SK-N-SH treated with all-trans-retinoic acid at 6 μM for 48 hours (cell line): Measurements from ENCODE around the gene BCAR1.

ENCODE experiments used
- ATAC-seq: fragments of 200-7000 bp; cut with Tn5 transposase; 3 replicates; pipeline ENCODE4 v1.9.1; 2020; ENCODE audit warnings: mild to moderate bottlenecking, moderate library complexity
- ARNTL ChIP-seq: fragments of 450-650 bp; formaldehyde crosslinking; IDR thresholded peaks from 2 replicates; pipeline ENCODE4 v1.5.0; 2020; ENCODE audit warnings: low read depth, mild to moderate bottlenecking, moderate library complexity, borderline replicate concordance
- BACH2 ChIP-seq: fragments of 250-450 bp; sonication (Bioruptor Pico); IDR thresholded peaks from 2 replicates; pipeline ENCODE4 v1.9.0; 2021; ENCODE audit warnings: mild to moderate bottlenecking, borderline replicate concordance
- CREB5 ChIP-seq: fragments of 250-450 bp; sonication (Bioruptor Pico); IDR thresholded peaks from 2 replicates; pipeline ENCODE4 v1.5.1; 2020; ENCODE audit warnings: low read depth, mild to moderate bottlenecking, moderate library complexity
- CSDC2 ChIP-seq: fragments of 250-450 bp; sonication (Bioruptor Pico); IDR thresholded peaks from 2 replicates; pipeline ENCODE4 v1.5.0; 2020; ENCODE audit warnings: mild to moderate bottlenecking, moderate library complexity
- CSRNP3 ChIP-seq: fragments of 250-450 bp; sonication (Bioruptor Pico); IDR thresholded peaks from 2 replicates; pipeline ENCODE4 v1.5.1; 2021; ENCODE audit warnings: mild to moderate bottlenecking, moderate library complexity
- ESRRG ChIP-seq: fragments of 250-450 bp; sonication (Bioruptor Pico); IDR thresholded peaks from 2 replicates; pipeline ENCODE4 v1.6.1; 2021; ENCODE audit warnings: mild to moderate bottlenecking
- GLIS3 ChIP-seq: fragments of 250-450 bp; sonication (Bioruptor Pico); IDR thresholded peaks from 2 replicates; pipeline ENCODE4 v1.5.0; 2020; ENCODE audit warnings: mild to moderate bottlenecking, moderate library complexity
- ISL1 ChIP-seq: fragments of 250-450 bp; sonication (Bioruptor Pico); IDR thresholded peaks from 2 replicates; pipeline ENCODE4 v2.1.2; 2022; ENCODE audit warnings: mild to moderate bottlenecking, moderate library complexity
- OSR1 ChIP-seq: fragments of 250-450 bp; sonication (Bioruptor Pico); IDR thresholded peaks from 2 replicates; pipeline ENCODE4 v1.8.0; 2022; ENCODE audit warnings: moderate library complexity, mild to moderate bottlenecking, inconsistent platforms
- PATZ1 ChIP-seq: fragments of 250-450 bp; sonication (Bioruptor Pico); IDR thresholded peaks from 2 replicates; pipeline ENCODE4 v1.8.0; 2020; ENCODE audit warnings: mild to moderate bottlenecking, moderate library complexity, borderline replicate concordance
- POU6F1 ChIP-seq: fragments of 250-450 bp; sonication (Bioruptor Pico); IDR thresholded peaks from 2 replicates; pipeline ENCODE4 v1.8.0; 2021; ENCODE audit warnings: low read depth, mild to moderate bottlenecking, moderate library complexity, borderline replicate concordance
- PPARA ChIP-seq: fragments of 250-450 bp; sonication (Bioruptor Pico); IDR thresholded peaks from 2 replicates; pipeline ENCODE4 v1.5.0; 2020; ENCODE audit warnings: mild to moderate bottlenecking, borderline replicate concordance
- RARB ChIP-seq: fragments of 250-450 bp; sonication (Bioruptor Pico); IDR thresholded peaks from 2 replicates; pipeline ENCODE4 v1.8.0; 2021; ENCODE audit warnings: mild to moderate bottlenecking, moderate library complexity
- SNAI2 ChIP-seq: fragments of 250-450 bp; sonication (Bioruptor Pico); IDR thresholded peaks from 2 replicates; pipeline ENCODE4 v1.5.0; 2020; ENCODE audit warnings: mild to moderate bottlenecking, moderate library complexity
- TCF4 ChIP-seq: fragments of 250-450 bp; sonication (Bioruptor Pico); IDR thresholded peaks from 2 replicates; pipeline ENCODE4 v1.8.0; 2021; ENCODE audit warnings: mild to moderate bottlenecking, moderate library complexity, borderline replicate concordance
- TOX ChIP-seq: fragments of 250-450 bp; sonication (Bioruptor Pico); IDR thresholded peaks from 2 replicates; pipeline ENCODE4 v1.8.0; 2021; ENCODE audit warnings: mild to moderate bottlenecking, moderate library complexity, borderline replicate concordance
- TSHZ2 ChIP-seq: fragments of 250-450 bp; sonication (Bioruptor Pico); IDR thresholded peaks from 2 replicates; pipeline ENCODE4 v1.5.0; 2020; ENCODE audit warnings: mild to moderate bottlenecking, moderate library complexity
- ZFP3 ChIP-seq: fragments of 250-450 bp; sonication (Bioruptor Pico); IDR thresholded peaks from 2 replicates; pipeline ENCODE4 v1.5.0; 2020; ENCODE audit warnings: mild to moderate bottlenecking, moderate library complexity
- ZFP30 ChIP-seq: fragments of 450-650 bp; formaldehyde crosslinking; IDR thresholded peaks from 2 replicates; pipeline ENCODE4 v1.5.0; 2022; ENCODE audit warnings: mild to moderate bottlenecking, moderate library complexity
- ZNF565 ChIP-seq: fragments of 450-650 bp; formaldehyde crosslinking; conservative IDR thresholded peaks from 2 replicates; pipeline ENCODE4 v1.5.0; 2020; ENCODE audit warnings: low read depth, mild to moderate bottlenecking, moderate library complexity
- ZNF70 ChIP-seq: fragments of 450-650 bp; formaldehyde crosslinking; IDR thresholded peaks from 2 replicates; pipeline ENCODE4 v1.5.0; 2020; ENCODE audit warnings: mild to moderate bottlenecking, moderate library complexity

BCAR1 gene

GRCh38 chr16:75258807-75259141 is 7.3 kb upstream of the BCAR1 start:
- TF ChIP-seq CSDC2 (CRISPR knock-in tag) (no peak), CREB5 (no peak), ESRRG (CRISPR knock-in tag) (no peak), ZFP3 (no peak), ISL1 (CRISPR knock-in tag) (no peak), POU6F1 (CRISPR knock-in tag) (no peak), ARNTL (CRISPR knock-in tag) (no peak), ZNF70 (no peak), CSRNP3 (no peak), SNAI2 (CRISPR knock-in tag) (no peak), PATZ1 (CRISPR knock-in tag) (no peak), ZFP30 (CRISPR knock-in tag) (no peak), ZNF565 (CRISPR knock-in tag) (no peak), BACH2 (no peak), OSR1 (CRISPR knock-in tag) (no peak), TOX (CRISPR knock-in tag) (no peak), GLIS3 (CRISPR knock-in tag) (no peak), TSHZ2 (CRISPR knock-in tag) (no peak), TCF4 (CRISPR knock-in tag) (no peak), RARB (CRISPR knock-in tag) (no peak)
- TF ChIP-seq, all 23 proteins: peak for 0
- ATAC-seq, result no peak

- ATAC-seq, result no peak
- TF ChIP-seq PATZ1 (CRISPR knock-in tag), result no peak
- TF ChIP-seq ARNTL (CRISPR knock-in tag), result no peak
- no peak for TF ChIP-seq OSR1 (CRISPR knock-in tag)
- TF ChIP-seq POU6F1 (CRISPR knock-in tag), result no peak
- no peak for TF ChIP-seq CSRNP3
- TF ChIP-seq ZNF565 (CRISPR knock-in tag), result no peak
- no peak for TF ChIP-seq PPARA (CRISPR knock-in tag)
- TF ChIP-seq CREB5, result no peak
- TF ChIP-seq TCF4 (CRISPR knock-in tag), result no peak
- no peak for TF ChIP-seq TOX (CRISPR knock-in tag)
- no peak for TF ChIP-seq CSDC2 (CRISPR knock-in tag)
- TF ChIP-seq GLIS3 (CRISPR knock-in tag), result no peak
- no peak for TF ChIP-seq BACH2
- TF ChIP-seq ZFP30 (CRISPR knock-in tag), result no peak
- no peak for TF ChIP-seq ISL1 (CRISPR knock-in tag)
- no peak for TF ChIP-seq ZFP3
Observed at GRCh38 chr16:75257886-75258806, 6.7 kb upstream of the BCAR1 start.
